Dermis blood vessel endothelial cell (primary cell): ENCODE results near the gene OVCH2. TPM values are rescaled to one million over a fixed set of nuclear protein-coding genes. Genes with fewer than 3 reads are reported as not detected.
"Not testable (repeated sequence)": the region's sequence is repeated elsewhere in the genome, so short reads cannot be mapped to it uniquely, and the experiment has no call there.

ENCODE experiments used
- DNase-seq: peaks from one replicate; pipeline ENCODE4 v3.0.0; 2010
- total RNA-seq: library from RNA; depleted of rRNA; stranded (reverse); fragments of >200 nt; gene quantifications from 2 replicates; pipeline ENCODE4 v1.2.3, GENCODE V29; 2014

OVCH2 gene, protein sequence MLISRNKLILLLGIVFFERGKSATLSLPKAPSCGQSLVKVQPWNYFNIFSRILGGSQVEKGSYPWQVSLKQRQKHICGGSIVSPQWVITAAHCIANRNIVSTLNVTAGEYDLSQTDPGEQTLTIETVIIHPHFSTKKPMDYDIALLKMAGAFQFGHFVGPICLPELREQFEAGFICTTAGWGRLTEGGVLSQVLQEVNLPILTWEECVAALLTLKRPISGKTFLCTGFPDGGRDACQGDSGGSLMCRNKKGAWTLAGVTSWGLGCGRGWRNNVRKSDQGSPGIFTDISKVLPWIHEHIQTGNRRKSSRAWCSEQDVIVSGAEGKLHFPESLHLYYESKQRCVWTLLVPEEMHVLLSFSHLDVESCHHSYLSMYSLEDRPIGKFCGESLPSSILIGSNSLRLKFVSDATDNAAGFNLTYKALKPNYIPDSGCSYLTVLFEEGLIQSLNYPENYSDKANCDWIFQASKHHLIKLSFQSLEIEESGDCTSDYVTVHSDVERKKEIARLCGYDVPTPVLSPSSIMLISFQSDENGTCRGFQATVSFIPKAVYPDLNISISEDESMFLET
- not detected in 2 replicates for total RNA-seq

DNA sequence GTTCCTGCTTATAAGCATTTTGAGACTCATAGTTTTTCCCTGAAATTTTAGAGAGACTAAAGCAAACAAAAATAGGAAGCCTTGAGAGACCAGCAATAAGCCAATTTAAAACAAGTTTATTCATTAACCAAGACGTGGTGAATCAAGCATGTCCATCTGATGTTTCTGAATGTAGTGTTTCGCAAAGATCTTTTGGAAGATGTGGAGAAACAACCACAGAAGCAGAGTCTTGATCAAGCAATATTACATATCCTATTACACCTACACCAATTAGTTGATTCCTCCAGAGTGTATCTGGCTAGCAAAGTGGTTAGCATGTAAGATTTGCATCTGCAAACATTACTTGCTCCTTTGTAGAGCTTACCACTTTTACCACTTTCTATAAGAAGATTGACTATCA lies at the start of gene OVCH2:
Gene OVCH2 (minus strand): TSS at position 101 of the 400 bp plus-strand sequence. CDS start 83 bp downstream, at position 18.
- DNase-seq = no peak

DNA sequence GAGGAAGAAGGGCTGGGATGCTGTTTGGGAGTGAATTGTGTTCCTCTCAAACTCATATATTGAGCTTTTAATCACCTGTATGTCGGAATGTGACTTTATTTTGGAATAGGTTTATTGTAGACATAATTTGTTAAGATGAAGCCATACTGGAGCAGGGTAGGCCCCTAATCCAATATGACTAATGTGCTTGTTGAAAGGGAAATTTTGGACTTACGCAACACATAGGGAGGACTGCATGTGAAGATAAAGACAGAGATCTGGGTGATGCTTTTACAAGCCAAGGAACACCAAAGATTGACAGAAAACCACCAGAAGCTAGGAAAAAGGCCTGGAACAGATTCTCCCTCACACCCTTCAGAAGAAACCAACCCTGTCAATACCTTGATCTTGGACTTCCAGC lies 43.2 kb upstream of the OVCH2 start:
- DNase-seq = no peak

DNA sequence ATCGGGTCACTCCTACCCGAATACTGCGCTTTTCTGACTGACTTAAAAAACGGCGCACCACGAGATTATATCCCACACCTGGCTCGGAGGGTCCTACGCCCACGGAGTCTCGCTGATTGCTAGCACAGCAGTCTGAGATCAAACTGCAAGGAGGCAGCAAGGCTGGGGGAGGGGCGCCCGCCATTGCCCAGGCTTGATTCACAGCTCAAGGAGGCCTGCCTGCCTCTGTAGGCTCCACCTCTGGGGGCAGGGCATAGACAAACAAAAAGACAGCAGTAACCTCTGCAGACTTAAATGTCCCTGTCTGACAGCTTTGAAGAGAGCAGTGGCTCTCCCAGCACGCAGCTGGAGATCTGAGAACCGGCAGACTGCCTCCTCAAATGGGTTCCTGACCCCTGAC lies 28.5 kb upstream of the OVCH2 start:
- not testable (repeated sequence) for DNase-seq

DNA sequence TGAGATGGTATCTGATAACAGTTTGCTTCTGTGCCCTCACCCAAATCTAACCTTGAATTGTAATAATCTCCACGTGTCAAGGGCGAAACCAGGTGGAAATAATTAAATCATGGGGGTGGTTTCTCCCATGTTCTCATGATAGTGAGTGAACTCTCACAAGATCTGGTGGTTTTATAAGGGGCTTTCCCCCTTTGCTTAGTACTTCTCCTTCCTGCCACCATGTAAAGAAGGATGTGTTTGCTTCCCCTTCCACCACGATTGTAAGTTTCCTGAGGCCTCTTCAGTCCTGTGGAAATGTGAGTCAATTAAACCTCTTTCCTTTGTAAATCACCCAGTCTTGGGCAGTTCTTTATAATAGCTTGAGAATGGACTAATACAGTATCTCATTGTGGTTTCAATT lies 8.5 kb upstream of the OVCH2 start:
- no peak for DNase-seq

DNA sequence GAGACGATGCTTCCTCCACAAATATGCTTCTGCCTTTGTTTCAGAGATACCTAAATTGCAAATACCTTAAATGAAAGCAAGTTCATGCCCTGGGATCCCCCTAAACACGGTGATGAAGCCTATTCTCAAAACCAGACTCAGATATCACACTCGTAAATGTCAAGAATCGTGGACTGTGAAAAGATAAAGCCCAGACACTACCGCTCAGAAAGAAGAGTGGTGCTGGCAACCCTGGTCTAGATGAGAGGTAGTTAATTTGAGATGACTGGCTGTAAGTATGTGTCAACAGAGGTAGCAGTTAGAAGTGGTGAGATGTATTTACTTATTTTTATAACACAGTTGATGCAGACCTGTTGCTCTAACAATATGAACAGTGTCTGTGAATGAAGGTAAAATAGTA lies 2.5 kb downstream of the OVCH2 start:
- no peak for DNase-seq

DNA sequence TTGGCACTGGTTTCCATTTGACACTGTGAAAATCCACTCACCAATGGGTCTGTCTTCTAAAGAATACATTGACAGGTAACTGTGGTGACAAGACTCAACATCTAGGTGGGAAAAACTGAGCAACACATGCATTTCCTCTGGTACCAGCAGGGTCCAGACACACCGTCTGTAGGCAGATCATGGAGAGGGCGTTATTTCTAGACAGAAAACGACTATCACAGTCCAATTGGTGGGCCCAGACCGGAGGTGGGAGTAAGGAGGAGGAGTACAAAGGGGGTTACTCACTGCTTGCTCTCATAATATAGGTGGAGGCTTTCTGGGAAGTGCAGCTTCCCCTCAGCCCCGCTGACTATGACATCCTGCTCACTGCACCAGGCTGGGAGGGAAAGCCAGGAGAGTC lies 9.9 kb downstream of the OVCH2 start:
- no peak for DNase-seq

DNA sequence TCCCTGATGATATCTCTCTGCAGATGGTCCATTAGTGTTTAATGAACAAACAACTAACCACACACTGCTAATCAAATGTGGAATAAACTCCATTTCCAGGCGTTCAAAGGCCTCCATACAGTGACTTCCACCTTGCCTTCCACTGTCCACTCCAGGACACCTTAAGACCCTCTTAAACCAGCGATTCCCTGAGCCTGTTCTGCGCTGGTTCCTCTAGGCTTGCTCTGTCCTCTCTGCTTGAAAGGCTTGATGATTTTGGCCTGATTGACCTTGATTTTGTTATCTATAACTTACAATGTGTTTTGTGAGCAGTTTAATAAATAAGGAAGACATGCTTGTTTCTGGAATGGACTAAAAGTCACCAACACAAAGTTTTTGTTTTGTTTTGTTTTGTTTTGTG lies 12.0 kb downstream of the OVCH2 start:
- DNase-seq = peak; percentile 10

DNA sequence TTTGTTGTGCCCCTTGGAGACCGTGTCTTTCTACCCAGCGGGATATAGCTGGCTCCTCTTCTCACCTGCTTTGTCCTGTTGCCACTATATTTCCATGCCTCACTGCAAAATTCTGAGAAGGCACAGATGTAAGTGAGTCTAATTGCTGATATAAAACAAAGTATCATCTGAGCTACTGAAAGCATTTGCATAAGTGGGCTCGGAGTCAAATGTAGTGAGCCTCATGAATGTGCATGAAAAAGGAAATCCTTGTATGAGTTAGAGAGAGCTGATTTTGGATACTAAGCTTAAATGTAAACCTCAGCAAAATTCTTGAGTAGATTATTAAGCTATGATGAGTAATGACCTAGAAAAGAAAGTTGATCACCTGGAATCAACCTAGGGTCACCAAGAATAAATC lies 13.9 kb downstream of the OVCH2 start:
- DNase-seq = no peak

DNA sequence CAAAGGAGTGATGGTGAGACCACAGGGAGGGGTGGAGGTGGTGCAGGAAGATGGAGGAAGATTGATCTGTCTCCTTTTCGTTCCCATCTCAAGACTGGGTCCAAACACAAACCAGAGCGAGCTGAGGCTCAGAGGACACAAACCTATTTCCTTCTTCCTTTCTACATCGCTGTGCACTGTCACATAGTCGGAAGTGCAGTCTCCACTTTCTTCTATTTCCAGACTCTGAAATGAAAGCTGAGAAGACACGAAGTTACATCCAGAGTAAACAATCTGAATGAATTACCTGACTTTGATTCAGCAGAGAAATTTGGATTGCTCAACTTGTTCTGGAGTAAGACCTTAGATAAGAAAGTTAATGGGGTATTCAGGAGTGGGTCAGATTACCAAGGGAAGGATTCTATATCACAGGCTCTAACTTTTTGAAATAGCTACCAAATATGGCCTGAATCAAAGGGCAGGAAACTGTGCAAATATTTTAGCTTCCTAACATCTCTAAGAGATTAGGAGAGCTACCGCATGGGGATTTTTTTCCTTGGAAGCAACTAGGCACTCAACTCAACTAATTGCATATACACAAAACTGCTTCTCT lies 14.4 kb downstream of the OVCH2 start:
- no peak for DNase-seq

DNA sequence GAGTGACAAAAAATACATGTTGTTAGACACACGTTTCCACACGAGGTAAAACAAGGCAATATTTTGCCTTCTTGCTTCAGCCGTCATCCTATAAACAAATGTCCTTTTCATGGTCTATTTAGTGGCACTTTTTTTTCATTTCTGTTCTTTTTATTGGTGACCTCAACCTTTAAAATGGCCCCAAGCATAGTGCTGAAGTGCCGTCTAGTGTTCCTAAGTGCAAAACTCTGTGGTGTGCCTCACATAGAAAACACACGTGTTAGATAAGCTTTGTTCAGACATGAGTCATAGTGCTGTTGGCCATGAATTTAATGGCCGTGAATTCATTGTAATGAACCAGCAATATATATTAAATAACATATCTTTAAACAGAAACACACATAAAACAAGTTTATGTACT lies 15.6 kb downstream of the OVCH2 start:
- DNase-seq = no peak

DNA sequence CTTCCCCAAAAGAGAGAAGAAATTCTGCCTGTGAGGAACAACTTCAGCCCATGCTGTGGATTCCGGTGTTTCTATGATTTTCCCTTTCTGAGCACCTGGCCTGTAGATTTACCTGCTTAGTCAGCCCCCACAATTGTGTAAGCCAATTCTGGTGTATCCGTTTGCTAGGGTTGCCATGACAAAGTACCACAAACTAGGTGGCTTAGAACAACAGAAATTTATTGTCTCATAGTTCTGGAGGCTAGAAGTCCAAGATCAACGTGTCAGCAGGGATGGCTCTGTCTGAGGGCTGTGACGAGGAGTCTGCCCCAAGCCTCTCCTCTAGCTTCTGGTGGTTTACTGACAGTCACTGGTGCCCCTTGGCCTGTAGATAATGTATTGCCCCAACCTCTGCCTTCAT lies 17.0 kb downstream of the OVCH2 start:
- DNase-seq = no peak

DNA sequence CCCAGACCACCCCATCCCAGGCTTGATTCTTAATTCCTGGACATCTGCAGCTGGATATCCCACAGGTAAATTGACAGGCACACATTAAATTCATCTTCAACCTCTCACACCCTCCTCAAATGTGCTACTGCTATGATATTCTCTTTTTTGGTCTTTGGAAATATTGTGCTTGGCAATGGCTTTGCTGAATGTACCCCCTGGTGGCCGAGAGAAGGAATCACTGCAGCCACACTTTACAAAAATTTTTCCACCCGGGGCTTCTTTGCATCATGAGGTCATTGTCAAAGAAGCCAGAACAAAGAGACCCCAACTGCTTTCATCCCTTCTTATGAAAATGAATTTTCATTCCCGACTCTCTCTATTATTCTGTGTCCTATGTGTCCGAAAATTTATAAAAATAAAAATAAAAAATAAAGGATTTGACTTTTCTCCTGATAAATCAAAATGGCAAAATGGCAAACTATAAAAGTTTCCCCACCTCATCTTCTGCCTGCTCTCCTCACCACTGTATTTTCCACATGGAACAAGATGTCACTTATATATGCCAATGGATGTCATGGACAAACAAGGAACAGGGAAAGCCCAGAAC lies 17.9 kb downstream of the OVCH2 start:
- DNase-seq = peak; percentile 58

DNA sequence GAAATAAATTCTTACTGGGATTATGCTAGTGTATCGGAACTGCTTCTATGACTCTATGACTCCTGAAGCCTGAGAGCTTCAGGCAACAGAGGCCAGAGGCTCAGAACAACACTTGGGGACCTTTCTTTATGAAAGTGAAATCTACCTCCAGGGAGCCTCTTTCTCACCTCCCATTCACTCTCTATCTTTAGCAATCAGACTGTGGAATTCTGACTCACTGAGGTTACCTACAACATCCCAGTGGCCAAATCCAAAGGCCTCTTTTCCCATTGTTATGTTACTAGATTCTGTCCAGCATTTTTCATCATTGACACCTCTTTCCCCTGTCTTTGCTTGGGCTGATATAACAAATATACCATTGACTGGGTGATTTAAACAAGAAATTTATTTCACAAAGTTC lies 18.9 kb downstream of the OVCH2 start:
- DNase-seq = no peak

DNA sequence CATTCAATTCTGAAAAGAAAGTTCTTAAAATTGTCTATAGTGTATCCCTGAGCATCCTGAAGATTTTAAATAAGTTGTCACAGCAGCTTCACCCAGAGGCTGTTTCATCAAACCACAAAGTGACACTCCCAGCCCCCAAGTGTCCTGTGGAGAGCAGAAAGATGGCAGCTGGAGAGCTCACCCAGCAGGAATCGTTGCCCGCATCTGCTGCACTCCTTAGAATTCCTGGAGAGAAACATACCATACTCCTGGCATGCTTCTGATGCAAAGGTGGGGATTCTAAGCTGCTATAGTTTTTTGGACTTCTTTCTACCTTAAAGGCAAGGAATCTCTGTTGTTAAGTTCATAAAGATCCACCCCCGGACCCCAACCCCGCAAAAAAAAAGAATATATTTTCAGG lies 19.5 kb downstream of the OVCH2 start:
- DNase-seq = no peak

DNA sequence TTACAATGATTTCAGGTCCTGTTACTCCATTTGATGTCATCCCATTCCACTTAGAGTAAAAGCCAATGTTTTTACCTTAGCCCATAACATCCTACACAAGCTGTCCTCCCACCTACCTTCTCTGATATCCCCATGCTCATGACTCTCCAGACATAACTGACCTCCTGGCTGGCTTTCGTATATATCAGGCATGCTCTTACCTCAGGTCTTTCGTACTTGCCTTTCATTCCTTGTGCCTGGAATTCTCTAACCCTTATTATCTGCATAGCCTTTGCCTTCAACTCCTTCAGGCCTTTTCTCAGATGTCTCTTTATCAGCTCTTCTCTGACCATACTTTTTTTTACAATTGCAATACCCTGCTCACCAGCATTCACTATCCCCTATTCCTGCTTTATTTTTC lies 22.7 kb downstream of the OVCH2 start:
- no peak for DNase-seq

DNA sequence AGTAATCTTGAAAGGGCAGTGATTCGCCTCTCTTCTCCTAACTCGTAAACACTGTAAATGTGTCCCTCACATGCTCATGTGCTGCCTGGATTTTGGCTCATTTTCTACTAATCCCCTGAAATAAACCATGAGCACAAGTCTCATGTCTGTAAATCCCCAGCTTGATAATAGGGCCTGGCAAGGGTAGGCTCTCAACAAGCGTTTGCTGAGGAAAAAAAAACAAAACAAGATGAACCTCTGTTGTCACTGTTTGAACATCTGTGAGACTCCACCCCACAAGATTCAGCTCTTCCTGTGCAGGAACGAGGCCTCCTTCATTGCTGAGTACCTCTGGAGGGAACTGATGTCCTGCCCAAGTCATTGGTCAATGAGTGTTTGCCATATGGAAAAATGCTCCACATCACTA lies 28.5 kb downstream of the OVCH2 start:
- DNase-seq = no peak

DNA sequence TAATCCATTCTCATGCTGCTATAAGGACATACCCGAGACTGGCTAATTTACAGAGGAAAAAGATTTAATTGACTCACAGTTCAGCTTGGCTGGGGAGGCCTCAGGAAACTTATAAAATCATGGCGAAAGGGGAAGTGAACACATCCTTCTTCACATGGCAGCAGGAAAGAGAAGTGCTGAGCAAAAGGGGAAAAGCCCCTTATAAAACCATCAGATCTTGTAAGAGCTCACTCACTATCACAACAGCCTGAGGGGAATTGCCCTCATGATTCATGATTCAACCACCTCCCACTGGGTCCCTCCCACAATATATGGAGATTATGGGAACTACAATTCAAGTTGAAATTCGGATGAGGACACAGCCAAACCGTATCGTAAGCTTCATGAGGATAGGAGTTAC lies 29.2 kb downstream of the OVCH2 start:
- no peak for DNase-seq

DNA sequence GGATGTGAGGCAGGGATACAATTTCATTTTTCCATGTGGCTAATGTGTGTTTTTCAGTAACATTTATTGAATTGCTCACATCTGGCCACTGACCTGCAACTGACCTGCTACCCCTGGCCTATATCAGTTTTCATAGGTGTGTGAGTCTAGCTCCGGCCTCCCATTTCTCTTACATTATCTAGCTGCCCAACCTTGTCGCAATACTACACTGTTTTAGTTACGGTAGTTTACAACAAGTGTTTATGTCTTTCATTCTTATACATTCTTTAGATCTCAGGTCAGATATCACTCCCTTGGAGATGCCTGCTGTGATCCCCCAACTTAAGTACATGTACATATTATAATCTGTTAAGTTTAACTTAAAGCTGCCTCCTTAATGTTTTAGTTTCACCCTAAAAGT lies 30.6 kb downstream of the OVCH2 start:
- DNase-seq = no peak

DNA sequence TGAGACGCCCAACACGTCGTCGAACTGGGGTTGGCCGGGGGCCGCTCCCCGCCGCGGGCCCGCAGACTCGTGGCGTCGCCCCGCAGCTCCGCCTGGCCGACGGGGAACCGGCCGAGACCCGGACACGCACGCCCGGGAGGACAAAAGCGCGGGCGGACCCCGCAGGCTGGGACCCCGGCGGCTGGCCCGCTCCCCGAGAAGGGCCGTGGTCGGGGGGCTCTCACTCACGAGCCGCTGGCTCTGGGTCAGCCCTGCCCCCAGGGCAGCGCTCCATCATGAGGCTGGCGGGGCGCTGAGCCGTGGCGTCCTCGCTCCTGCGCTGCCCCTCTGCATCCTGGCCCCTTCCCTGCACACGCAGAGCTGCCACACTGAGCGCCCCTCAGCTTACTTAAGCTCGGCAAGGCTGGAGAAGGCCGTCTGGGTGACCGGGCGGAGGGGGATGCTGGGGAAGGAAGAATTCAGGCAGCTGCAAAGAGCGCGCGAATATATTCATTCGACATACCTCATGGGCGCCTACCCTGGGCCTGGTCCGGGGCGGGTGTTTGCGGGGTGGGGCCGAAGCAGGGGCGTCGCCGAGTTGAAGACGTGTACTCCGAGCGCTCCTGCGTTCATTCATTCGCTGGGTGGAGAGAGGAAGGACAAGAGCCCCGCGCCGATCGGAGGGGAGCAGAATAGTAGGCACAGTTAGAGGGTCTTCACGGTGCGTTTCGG lies 32.4 kb downstream of the OVCH2 start:
- DNase-seq = peak; percentile 25

DNA sequence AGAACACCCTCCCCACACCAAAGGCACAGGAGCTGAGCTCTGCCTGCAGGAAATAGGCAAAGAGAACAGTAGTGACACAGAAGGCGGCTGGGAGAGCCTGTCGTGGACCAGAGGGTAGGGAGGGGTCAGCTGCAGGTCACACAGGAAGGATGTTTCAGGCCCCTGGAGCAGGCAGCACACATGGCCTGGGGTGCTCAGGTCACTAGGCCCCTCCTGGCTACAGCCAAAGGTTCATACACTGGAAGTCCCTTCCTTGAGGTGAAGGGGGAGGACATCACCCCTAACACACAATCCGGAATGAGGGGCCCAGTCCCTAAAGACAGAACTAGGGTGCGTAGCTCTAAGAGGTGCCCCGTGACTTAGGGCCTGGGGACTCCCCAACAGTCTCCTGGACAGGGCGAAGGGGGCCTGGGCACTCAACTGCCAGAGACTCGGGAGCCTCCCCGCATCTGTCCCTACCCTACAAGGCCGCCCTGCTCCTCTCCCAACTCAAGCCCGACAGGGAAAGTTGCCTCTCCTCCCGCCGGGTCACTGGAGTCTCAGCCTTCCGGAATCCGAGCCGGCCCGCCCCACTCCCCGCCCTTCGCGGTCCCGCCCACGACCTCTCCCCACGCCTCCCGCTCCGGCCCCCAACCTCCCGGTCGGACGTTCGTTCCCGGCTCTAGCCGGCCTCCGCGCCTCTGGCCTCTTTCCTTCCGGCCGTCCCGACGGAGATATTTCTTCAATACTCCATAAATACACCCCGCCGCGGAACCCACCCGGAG lies 33.1 kb downstream of the OVCH2 start, which contains the start of gene CYB5R2:
Gene CYB5R2 (minus strand): TSS at position 541 of the 764 bp plus-strand sequence. CDS start 675 bp downstream, outside the sequence.
- peak; percentile 20 for DNase-seq

DNA sequence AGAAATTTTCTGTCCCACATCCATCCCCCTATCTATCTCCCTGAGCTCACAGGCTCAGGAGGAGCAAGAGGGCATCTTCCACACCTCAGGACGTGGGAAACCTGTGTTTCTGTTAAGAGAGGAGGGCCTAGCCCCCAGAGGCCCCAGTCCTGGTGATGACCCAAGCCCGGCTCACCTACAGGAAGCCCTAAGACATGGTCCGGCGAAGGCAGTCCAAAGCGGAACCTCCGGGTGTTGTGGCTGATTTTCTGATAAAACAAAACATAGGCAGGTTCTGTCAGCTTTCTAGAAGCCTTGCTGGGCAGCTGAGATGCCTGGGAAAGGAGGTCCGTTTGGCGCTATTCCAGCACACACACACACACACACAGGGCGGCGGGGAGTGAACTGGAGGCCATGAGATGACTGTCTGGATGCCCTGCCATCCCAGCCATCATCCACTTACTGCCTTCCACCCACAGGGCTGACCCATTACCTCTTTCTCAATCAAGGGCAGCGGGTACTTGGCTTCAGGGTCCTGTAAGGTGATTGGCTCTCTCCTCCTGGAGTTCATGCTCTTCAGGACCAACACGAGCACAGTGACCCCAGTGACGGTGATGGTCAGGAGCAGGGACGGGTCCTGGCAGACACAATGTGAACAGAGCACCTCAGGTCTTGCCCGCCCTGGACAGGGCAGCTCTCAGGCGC lies 33.9 kb downstream of the OVCH2 start:
- DNase-seq = no peak
